HG03103 (cell line): ENCODE data around the gene DAZAP1.

ENCODE experiments used
- ATAC-seq: cut with Tn5 transposase; IDR thresholded peaks from one replicate; pipeline ENCODE4 v1.9.1; 2021; ENCODE audit warnings: low read depth; ENCODE audit not compliant: unreplicated experiment

The DAZAP1 gene

GRCh38 chr19:1423436-1424191 is 16.2 kb downstream of the DAZAP1 start:
- no peak for ATAC-seq

GRCh38 chr19:1424192-1424955 is 17.0 kb downstream of the DAZAP1 start:
- ATAC-seq = no peak

GRCh38 chr19:1425102-1425837 is 17.9 kb downstream of the DAZAP1 start:
- ATAC-seq = no peak

GRCh38 chr19:1425902-1426301 is 18.5 kb downstream of the DAZAP1 start:
- ATAC-seq = no peak

GRCh38 chr19:1426736-1427135 is 19.4 kb downstream of the DAZAP1 start:
- ATAC-seq = no peak

- no peak for ATAC-seq
Observed at GRCh38 chr19:1427221-1427920, 20.0 kb downstream of the DAZAP1 start.

- ATAC-seq = no peak
Observed at GRCh38 chr19:1428738-1429391, 21.5 kb downstream of the DAZAP1 start.

GRCh38 chr19:1429750-1430149 is 22.4 kb downstream of the DAZAP1 start:
- ATAC-seq = no peak

- no peak for ATAC-seq
Observed at GRCh38 chr19:1430246-1430645, 22.9 kb downstream of the DAZAP1 start.

- no peak for ATAC-seq
Observed at GRCh38 chr19:1431759-1432506, 24.5 kb downstream of the DAZAP1 start.

- no peak for ATAC-seq
Observed at GRCh38 chr19:1432507-1432887, 25.1 kb downstream of the DAZAP1 start.

GRCh38 chr19:1433119-1434039 is 26.0 kb downstream of the DAZAP1 start:
- ATAC-seq = no peak

GRCh38 chr19:1434040-1434366 is 26.6 kb downstream of the DAZAP1 start:
- no peak for ATAC-seq

- no peak for ATAC-seq
Observed at GRCh38 chr19:1434577-1435060, 27.2 kb downstream of the DAZAP1 start.

GRCh38 chr19:1435378-1435989 is 28.1 kb downstream of the DAZAP1 start:
- ATAC-seq = no peak

- ATAC-seq = no peak
Observed at GRCh38 chr19:1437609-1438008, 30.2 kb downstream of the DAZAP1 start.

GRCh38 chr19:1438035-1438932 is 30.9 kb downstream of the DAZAP1 start, which contains the start of gene RPS15:
TSS of gene RPS15 (plus strand) at chr19:1438396. CDS start at chr19:1438426, 30 bp downstream.
- ATAC-seq = no peak
